Fibroblast of gingiva (primary cell): ENCODE data around the gene CDH4.
"Not testable (repeated sequence)": the region's sequence is repeated elsewhere in the genome, so short reads cannot be mapped to it uniquely, and the experiment has no call there.

ENCODE experiments used
- DNase-seq: peaks from one replicate; pipeline ENCODE4 v3.0.0-alpha.2; 2011; ENCODE audit warnings: low read depth

Gene CDH4

GRCh38 chr20:61944967-61945366 is 692.9 kb downstream of the CDH4 start:
- DNase-seq: not testable (repeated sequence)

GRCh38 chr20:61945495-61945894 is 693.4 kb downstream of the CDH4 start:
- not testable (repeated sequence) for DNase-seq

- not testable (repeated sequence) for DNase-seq
These were observed 696.0 kb downstream of the CDH4 start for GRCh38 chr20:61948056-61948455.

GRCh38 chr20:61948586-61949362 is 696.7 kb downstream of the CDH4 start:
- DNase-seq: no peak

- DNase-seq: no peak
These were observed 697.3 kb downstream of the CDH4 start for GRCh38 chr20:61949363-61949713.

- no peak for DNase-seq
These were observed 697.9 kb downstream of the CDH4 start for GRCh38 chr20:61949714-61950640.

- no peak for DNase-seq
These were observed 698.6 kb downstream of the CDH4 start for GRCh38 chr20:61950641-61951071.

GRCh38 chr20:61951695-61952533 is 699.9 kb downstream of the CDH4 start:
- no peak for DNase-seq

GRCh38 chr20:61953037-61954021 is 701.3 kb downstream of the CDH4 start:
- no peak for DNase-seq

GRCh38 chr20:61954276-61955021 is 702.4 kb downstream of the CDH4 start:
- DNase-seq: no peak

GRCh38 chr20:61955668-61956395 is 703.8 kb downstream of the CDH4 start:
- no peak for DNase-seq

GRCh38 chr20:61956396-61957342 is 704.6 kb downstream of the CDH4 start:
- DNase-seq: no peak

- no peak for DNase-seq
These were observed 706.1 kb downstream of the CDH4 start for GRCh38 chr20:61957961-61958715.

GRCh38 chr20:61958773-61959700 is 707.0 kb downstream of the CDH4 start:
- DNase-seq: no peak

- no peak for DNase-seq
These were observed 708.8 kb downstream of the CDH4 start for GRCh38 chr20:61960836-61961235.

GRCh38 chr20:61963149-61963548 is 711.1 kb downstream of the CDH4 start:
- no peak for DNase-seq
